WI38 (cell line): ENCODE measurements around the gene PEA15.

Experiments used
- H3K4me3 ChIP-seq: 2 replicates; pipeline ENCODE4 v1.5.1; 2011; ENCODE audit warnings: low read depth, mild to moderate bottlenecking, control low read depth, low read length
- CTCF ChIP-seq: IDR thresholded peaks from 2 replicates; pipeline ENCODE4 v1.5.1; 2012; ENCODE audit warnings: low read depth, mild to moderate bottlenecking, control low read depth, low read length

PEA15 gene

DNA sequence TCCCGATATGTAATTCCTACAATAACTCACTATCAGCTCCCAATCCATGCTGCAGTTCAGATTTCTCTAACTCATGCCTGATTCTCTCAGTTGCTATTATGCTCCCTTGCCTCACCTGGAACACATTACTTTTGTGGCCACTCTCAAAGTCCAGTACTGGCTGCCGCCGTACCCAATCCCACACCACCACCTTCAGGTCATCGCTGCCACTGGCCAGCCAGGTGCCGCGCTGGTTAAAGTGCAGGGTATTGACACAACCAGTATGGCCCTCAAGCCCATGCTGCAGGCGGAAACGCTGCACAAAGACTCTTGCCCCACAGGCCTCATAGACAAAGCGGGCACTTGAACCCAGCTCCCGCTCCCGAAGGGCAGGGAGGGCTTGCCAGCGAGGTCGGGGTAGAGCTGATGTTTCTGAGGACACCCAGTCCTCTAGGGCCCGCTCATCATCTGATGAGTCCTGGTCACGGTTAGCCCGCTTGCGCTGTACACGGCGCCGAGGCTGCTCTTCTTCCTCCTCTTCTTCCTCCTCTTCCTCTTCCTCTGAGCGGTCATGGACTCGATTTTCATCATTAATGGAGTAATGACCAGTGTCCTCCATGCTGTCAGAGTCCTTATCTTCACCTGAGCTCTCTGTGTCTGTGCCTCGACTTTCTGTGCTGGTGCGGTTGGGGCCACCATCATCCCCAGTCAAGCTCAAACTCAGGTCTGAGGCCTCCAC, 34.6 kb downstream of the PEA15 start:
- no peak overlapping the region for H3K4me3 ChIP-seq

GRCh38 chr1:160243767-160244166, 38.6 kb downstream of the PEA15 start:
- no peak overlapping the region for H3K4me3 ChIP-seq
- TF ChIP-seq CTCF, result no peak

More for the DNA sequence above, 34.6 kb downstream of the PEA15 start:
- no peak for TF ChIP-seq CTCF

GRCh38 chr1:160244209-160244608, 39.0 kb downstream of the PEA15 start:
- H3K4me3 ChIP-seq, result no peak overlapping the region
- no peak for TF ChIP-seq CTCF

DNA sequence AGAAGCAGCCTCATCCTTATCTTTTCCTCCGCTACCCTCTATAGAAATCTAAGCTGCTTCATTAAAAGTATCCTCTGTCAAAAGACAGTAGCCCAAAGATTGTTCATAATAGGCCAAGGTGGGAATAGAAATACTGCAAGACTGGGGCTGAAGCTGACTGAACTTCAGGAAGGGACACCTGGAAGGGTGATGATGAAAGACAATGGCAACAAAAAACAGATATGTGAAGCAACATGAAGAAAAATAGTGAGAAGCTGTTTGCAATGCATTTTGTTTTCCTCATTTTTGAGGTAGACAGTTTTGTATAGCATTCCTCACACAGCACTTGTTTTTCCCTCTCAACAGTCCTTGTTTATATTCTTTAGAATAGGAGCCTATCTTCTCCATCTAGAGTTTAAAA, 40.2 kb downstream of the PEA15 start:
- no peak for TF ChIP-seq CTCF
- H3K4me3 ChIP-seq, result no peak overlapping the region

DNA sequence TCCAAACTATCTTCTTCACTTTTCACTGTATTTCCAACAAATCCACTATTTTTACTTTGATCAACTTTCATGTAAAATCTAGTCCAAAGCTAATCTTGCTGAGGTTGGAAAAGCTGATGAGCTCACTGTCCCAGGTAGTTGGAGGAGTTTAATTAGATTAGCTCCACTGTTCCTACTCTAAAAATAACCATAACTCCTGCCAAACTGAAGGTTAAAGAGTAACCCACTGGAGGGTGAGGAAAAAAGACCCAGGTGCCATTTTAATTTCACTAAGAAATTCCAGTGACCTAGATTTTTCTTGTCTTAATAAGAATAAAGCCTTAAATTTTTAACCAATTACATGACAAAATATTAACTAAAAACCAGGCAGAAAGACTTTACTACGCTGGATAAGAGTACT, 41.9 kb downstream of the PEA15 start:
- no peak for TF ChIP-seq CTCF
- no peak overlapping the region for H3K4me3 ChIP-seq

DNA sequence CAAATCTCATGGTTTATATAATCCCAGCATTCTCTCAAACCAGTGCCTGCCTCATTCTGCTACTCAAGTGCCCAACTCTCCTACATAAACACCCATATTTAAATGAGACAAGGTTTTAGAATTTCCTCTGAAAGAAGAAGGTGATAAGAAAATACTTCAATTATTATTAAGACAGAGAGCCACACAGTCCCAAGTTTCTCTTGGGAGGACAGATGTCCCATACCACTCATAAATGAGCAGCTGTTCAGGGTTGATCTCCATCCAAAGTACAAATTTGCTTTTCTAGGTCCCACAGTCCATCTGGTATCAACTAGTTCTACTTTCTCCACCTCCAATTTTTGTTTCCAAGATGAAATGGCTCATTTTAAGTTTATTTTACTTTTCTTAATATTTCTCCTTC, 45.8 kb downstream of the PEA15 start:
- TF ChIP-seq CTCF, result no peak
- H3K4me3 ChIP-seq, result no peak overlapping the region

DNA sequence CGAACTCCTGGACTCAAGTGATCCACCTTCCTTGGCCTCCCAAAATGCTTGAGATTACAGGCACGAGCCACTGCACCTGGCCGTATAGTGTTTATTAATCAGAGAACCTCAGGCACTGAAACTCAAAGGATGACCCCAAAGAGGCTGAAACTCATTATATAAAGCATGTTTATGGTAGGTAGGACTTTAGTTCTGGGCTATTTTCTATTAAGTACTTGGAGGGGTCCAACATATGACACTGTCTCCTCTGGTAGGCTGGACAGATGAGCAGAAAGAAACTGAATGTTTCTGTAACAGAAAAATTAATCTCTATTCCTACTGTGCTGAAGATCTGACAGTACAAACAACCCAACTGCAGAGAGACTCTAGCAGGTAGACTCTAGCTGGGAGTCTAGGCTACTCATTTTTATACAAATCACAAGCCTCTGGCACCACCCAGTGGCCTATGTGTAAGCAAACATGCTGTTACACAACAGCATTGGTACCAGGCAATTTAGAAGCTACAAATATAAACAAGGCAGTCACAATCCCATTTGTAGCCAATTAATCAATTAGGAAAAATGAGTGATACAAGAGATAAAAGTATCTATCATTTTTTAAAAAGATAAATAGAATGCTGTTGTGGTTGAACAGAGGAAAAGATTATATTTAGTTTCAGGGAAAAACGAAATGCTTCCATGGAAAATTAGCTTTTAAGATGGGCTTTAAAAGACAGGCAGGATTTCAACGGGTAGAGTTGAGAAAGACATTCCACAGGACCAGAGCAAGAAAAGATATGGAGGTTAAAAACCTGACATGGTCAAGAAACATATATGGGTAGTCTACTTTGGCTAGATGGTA, 46.7 kb downstream of the PEA15 start:
- TF ChIP-seq CTCF, result peak; percentile 50; the same call in 1 of the 2 replicates
- H3K4me3 ChIP-seq, result no peak overlapping the region
